ENCODE results near the gene EPHA4. TPM values are rescaled to one million over a fixed set of nuclear protein-coding genes. Genes with fewer than 3 reads are reported as not detected.
"Not testable (repeated sequence)": the region's sequence is repeated elsewhere in the genome, so short reads cannot be mapped to it uniquely, and the experiment has no call there.

The EPHA4 gene
- total and polyA plus RNA-seq, 9 donors = 11.3 to 39.3 (median 24.9) TPM

DNA sequence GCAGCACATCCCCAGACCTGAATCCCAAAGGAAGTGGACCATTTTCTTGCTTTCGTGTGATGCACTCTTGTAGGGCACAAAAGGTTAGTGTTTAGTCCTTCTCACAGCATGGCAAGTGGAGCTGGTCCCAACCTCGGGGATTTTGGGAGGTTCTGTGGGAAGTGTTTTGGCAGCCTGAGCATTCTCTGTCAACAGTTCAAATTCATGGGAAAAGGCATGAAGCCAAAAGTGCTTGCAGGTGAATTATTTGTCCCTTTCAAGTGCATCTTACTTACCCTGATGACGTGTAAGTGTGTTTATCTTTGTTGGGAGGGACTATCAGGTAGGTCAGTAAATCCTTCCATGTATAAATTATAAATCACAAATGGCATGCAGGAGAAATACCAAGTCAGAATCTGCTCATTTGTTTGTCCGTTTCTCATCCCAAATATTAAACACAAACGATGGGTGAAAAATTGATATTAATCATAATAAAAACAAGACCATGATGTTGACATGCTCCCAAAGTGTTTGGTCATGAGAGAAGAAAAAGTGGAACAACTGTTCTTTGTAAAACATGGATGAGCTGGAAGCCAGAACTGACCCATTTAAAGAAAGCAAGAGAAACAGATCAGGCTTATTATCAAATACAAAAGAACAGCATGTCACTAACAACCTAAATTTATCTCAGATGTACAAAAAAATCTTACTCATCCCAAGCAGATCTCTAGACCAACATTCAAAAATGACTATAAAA lies 57.6 kb downstream of the EPHA4 start:
- peaks cover 1% of the 10 kb centered on the region for H3K4me1 ChIP-seq (ENCODE audit: insufficient read depth)
- no peak overlapping the region for H3K27ac ChIP-seq

DNA sequence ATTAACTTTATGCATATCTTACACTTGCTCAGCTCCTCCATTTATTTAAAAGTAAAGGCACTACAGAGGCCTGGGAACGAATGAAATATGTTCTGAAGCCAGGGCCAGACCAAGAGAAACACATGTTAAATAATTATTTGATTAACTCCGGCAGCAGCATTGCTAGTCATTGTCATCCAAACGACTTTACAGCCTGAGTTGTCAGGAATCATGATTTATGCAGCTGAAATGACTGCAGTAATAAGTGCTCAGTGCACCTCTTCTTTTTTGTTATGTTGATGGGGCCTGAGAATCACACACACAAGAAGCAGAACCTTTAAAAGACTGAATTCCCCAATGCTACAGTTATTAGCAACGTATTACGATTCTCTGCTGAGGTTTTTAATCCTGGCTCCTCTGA lies 58.9 kb downstream of the EPHA4 start:
- intact Hi-C loops (cut with DNase I) = no loop called here
- Histone ChIP-seq H3K9me3 (no peaks in the 10 kb centered on the region), H3K36me3 (no peaks in the 10 kb centered on the region), H3K27me3 (no peaks in the 10 kb centered on the region), H3K4me3 (no peak overlapping the region), H3K4me1 (ENCODE audit: insufficient read depth) (no peaks in the 10 kb centered on the region), H3K27ac (no peak overlapping the region)
- TF ChIP-seq, protein P1, sequence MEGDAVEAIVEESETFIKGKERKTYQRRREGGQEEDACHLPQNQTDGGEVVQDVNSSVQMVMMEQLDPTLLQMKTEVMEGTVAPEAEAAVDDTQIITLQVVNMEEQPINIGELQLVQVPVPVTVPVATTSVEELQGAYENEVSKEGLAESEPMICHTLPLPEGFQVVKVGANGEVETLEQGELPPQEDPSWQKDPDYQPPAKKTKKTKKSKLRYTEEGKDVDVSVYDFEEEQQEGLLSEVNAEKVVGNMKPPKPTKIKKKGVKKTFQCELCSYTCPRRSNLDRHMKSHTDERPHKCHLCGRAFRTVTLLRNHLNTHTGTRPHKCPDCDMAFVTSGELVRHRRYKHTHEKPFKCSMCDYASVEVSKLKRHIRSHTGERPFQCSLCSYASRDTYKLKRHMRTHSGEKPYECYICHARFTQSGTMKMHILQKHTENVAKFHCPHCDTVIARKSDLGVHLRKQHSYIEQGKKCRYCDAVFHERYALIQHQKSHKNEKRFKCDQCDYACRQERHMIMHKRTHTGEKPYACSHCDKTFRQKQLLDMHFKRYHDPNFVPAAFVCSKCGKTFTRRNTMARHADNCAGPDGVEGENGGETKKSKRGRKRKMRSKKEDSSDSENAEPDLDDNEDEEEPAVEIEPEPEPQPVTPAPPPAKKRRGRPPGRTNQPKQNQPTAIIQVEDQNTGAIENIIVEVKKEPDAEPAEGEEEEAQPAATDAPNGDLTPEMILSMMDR (IDR thresholded peaks at IDR 0.05) = no peak
- TF ChIP-seq EP300 (IDR thresholded peaks at IDR 0.05) (no peak), POLR2A (IDR thresholded peaks at IDR 0.05) (no peak)
- 77 to 85% (median 80%) methylated on average over 5 of the region's 5 CpGs for WGBS, 3 donors
- DNase-seq = no peak

More for the DNA sequence above, 57.6 kb downstream of the EPHA4 start:
- intact Hi-C loops (cut with DNase I) = no loop called here
- WGBS, 3 donors = 25 to 50% (median 43%) methylated on average over 5 of the region's 5 CpGs
- no peaks in the 10 kb centered on the region for H3K27me3 ChIP-seq
- no peak for TF ChIP-seq EP300 (IDR thresholded peaks at IDR 0.05)
- no peak for TF ChIP-seq POLR2A (IDR thresholded peaks at IDR 0.05)
- TF ChIP-seq, protein P1 (IDR thresholded peaks at IDR 0.05) = no peak
- no peak for DNase-seq
- H3K4me3 ChIP-seq = no peak overlapping the region
- no peaks in the 10 kb centered on the region for H3K9me3 ChIP-seq
- no peaks in the 10 kb centered on the region for H3K36me3 ChIP-seq

DNA sequence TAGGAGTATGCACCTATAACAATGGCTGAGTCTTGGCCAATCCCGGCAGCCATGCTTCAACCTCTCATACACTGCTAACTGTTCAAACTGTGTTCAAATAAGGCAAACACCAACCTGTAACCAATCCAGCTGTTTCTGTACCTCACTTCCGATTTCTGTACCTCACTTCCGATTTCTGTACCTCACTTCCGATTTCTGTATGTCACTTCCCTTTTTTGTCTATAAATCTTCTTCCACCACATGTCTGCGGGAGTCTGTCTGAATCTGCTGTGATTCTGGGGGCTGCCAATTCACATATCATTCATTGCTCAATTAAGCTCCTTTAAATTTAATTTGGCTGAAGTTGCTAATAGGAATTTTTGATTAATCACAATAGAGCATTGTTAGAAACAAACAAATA lies 60.8 kb downstream of the EPHA4 start:
- H3K27me3 ChIP-seq; H3K9me3 ChIP-seq; H3K4me3 ChIP-seq; DNase-seq; H3K4me1 ChIP-seq (ENCODE audit: insufficient read depth); H3K36me3 ChIP-seq; intact Hi-C loops (cut with DNase I); H3K27ac ChIP-seq: not testable (repeated sequence)
- 90 to 94% (median 90%) methylated on average over 5 of the region's 5 CpGs for WGBS, 3 donors

DNA sequence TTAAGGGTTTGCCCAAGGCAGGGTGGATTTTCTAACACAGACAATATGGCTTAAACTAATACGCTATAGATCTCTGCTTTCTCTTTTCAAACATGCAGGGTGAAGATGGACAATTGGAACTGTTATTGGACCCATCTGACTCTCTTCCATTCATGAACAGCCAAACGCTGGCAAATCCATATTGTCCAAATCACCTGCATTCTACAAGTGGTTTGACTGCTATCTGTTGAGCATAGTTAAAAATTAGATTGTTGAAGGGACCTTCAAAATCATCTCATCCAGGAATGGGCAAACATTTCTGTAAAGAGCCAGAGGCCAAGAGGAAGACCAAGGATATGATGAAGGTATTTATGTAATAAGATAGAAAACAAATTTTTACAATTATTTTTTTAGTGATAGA lies 65.6 kb downstream of the EPHA4 start:
- no peak for DNase-seq
- no peak overlapping the region for H3K4me3 ChIP-seq
- no peaks in the 10 kb centered on the region for H3K36me3 ChIP-seq
- H3K27me3 ChIP-seq = no peaks in the 10 kb centered on the region
- TF ChIP-seq, protein P1 (IDR thresholded peaks at IDR 0.05) = no peak
- no peak for TF ChIP-seq EP300 (IDR thresholded peaks at IDR 0.05)
- TF ChIP-seq POLR2A (IDR thresholded peaks at IDR 0.05) = no peak
- H3K9me3 ChIP-seq = no peaks in the 10 kb centered on the region
- H3K4me1 ChIP-seq (ENCODE audit: insufficient read depth) = no peaks in the 10 kb centered on the region
- H3K27ac ChIP-seq = no peak overlapping the region
- WGBS, 3 donors = 97 to 98% (median 98%) methylated on average over 2 of the region's 2 CpGs
- intact Hi-C loops (cut with DNase I) = no loop called here

DNA sequence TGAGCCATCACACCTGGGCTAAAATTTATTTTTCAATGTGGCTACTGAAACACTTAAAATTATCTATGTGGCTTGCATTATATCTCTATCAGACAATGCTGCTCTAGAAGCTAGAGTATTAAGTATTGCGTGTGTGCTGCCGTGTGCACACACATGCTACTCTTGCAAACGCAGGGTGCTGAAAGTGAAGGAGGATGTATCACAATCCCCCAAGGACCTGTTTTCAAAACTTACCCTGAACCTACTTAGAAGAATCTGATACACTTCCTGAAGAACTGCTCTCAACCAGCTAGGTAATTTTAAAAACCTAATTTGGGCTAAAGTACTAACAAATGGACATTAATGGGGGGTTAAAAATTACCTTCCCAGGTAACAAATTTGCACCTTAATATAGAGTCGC lies 66.5 kb downstream of the EPHA4 start:
- no peak overlapping the region for H3K27ac ChIP-seq
- H3K27me3 ChIP-seq = no peaks in the 10 kb centered on the region
- no peak overlapping the region for H3K4me3 ChIP-seq
- no peaks in the 10 kb centered on the region for H3K9me3 ChIP-seq
- no peaks in the 10 kb centered on the region for H3K36me3 ChIP-seq
- WGBS, 3 donors = 93 to 98% (median 95%) methylated on average over 4 of the region's 4 CpGs
- intact Hi-C loops (cut with DNase I) = no loop called here
- no peaks in the 10 kb centered on the region for H3K4me1 ChIP-seq (ENCODE audit: insufficient read depth)
- DNase-seq = no peak
- TF ChIP-seq EP300 (IDR thresholded peaks at IDR 0.05) = no peak
- TF ChIP-seq, protein P1 (IDR thresholded peaks at IDR 0.05) = no peak
- no peak for TF ChIP-seq POLR2A (IDR thresholded peaks at IDR 0.05)

Data from ovary (tissue), 9 donors.